ES-I3 (cell line): ENCODE results near the gene MRPL28.
"Not testable (repeated sequence)": the region's sequence is repeated elsewhere in the genome, so short reads cannot be mapped to it uniquely, and the experiment has no call there.

Experiments used
- H3K36me3 ChIP-seq: 2 replicates; pipeline ENCODE4 v1.6.1; 2013; ENCODE audit warnings: mild to moderate bottlenecking, low read length, control low read depth, moderate library complexity; ENCODE audit not compliant: insufficient read depth
- H3K4me1 ChIP-seq: 2 replicates; pipeline ENCODE4 v1.6.1; 2013; ENCODE audit warnings: mild to moderate bottlenecking, control low read depth, low read length; ENCODE audit not compliant: insufficient read depth
- H3K9ac ChIP-seq: 2 replicates; pipeline ENCODE4 v1.6.1; 2013; ENCODE audit warnings: low read depth, mild to moderate bottlenecking, low read length, moderate library complexity
- H3K9me3 ChIP-seq: 2 replicates; pipeline ENCODE4 v1.6.1; 2013; ENCODE audit warnings: mild to moderate bottlenecking, low read length, moderate library complexity; ENCODE audit not compliant: control insufficient read depth, insufficient read depth

MRPL28 gene

DNA sequence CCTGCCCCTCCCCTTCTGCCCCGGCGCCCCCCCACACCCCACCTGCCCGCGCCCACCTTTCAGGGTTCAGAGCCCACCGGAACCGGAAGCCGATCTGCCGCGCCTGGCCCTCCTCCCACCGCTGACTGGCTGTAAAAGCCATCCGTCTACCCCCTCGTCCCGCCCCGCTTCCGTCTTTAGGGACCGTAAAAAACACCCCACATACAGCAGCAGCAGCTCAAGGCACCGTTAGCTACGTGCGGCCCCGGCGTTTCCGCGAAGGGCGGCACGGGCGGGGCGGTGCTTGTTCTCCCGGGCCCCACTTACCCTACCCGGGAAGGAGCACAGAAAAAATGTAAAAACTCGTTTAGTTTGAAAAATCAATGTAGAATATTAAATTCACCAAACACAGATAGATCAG lies at the start of gene MRPL28:
MRPL28 (minus strand) TSS at position 96 of the 400 bp plus-strand sequence. CDS start 320 bp downstream, outside the sequence.
- Histone ChIP-seq H3K36me3 (peaks cover 19% of the 10 kb centered on the region), H3K9me3 (no peaks in the 10 kb centered on the region), H3K4me1 (no peaks in the 10 kb centered on the region), H3K9ac (peak within 1 kb of the TSS; percentile 52)

DNA sequence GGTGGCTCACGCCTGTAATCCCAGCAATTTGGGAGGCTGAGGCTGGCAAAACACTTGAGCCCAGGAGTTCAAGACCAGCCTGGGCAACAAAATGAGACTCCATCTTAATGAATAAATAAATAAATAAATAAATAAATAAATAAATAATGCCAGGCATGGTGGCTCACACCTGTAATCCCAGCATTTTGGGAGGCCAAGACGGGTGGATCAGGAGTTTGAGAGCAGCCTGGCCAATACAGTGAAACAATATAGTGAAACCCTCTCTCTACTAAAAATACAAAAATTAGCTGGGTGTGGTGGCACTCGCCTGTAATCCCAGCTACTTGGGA lies 44.8 kb upstream of the MRPL28 start:
- not testable (repeated sequence) for H3K36me3 ChIP-seq, H3K9me3 ChIP-seq, H3K4me1 ChIP-seq, H3K9ac ChIP-seq

GRCh38 chr16:414395-415169 lies 44.2 kb upstream of the MRPL28 start:
- Histone ChIP-seq H3K9me3 (no peaks in the 10 kb centered on the region), H3K4me1 (no peaks in the 10 kb centered on the region), H3K36me3 (0 out of 2 replicates have a peak, but pooled peaks cover 5% of the 10 kb centered on the region), H3K9ac (no peak overlapping the region)

- Histone ChIP-seq H3K9ac (no peak overlapping the region), H3K36me3 (0 out of 2 replicates have a peak, but pooled peaks cover 6% of the 10 kb centered on the region), H3K4me1 (no peaks in the 10 kb centered on the region), H3K9me3 (no peaks in the 10 kb centered on the region)
Measured at GRCh38 chr16:411576-412265, 41.4 kb upstream of the MRPL28 start.

GRCh38 chr16:410516-411178 lies 40.3 kb upstream of the MRPL28 start:
- H3K9ac ChIP-seq = no peak overlapping the region
- no peaks in the 10 kb centered on the region for H3K4me1 ChIP-seq
- H3K36me3 ChIP-seq = 0 out of 2 replicates have a peak, but pooled peaks cover 6% of the 10 kb centered on the region
- no peaks in the 10 kb centered on the region for H3K9me3 ChIP-seq

- H3K9me3 ChIP-seq = no peaks in the 10 kb centered on the region
- H3K9ac ChIP-seq = no peak overlapping the region
- H3K36me3 ChIP-seq = 0 out of 2 replicates have a peak, but pooled peaks cover 6% of the 10 kb centered on the region
- H3K4me1 ChIP-seq = no peaks in the 10 kb centered on the region
Measured at GRCh38 chr16:407253-407652, 36.9 kb upstream of the MRPL28 start.

- no peaks in the 10 kb centered on the region for H3K4me1 ChIP-seq
- no peak overlapping the region for H3K9ac ChIP-seq
- 0 out of 2 replicates have a peak, but pooled peaks cover 6% of the 10 kb centered on the region for H3K36me3 ChIP-seq
- no peaks in the 10 kb centered on the region for H3K9me3 ChIP-seq
Measured at GRCh38 chr16:405548-406506, 35.5 kb upstream of the MRPL28 start.

GRCh38 chr16:404971-405486 lies 34.7 kb upstream of the MRPL28 start:
- H3K4me1 ChIP-seq = peaks cover 5% of the 10 kb centered on the region; the same call in 1 of the 2 replicates
- H3K9me3 ChIP-seq = no peaks in the 10 kb centered on the region
- H3K9ac ChIP-seq = no peak overlapping the region
- H3K36me3 ChIP-seq = 0 out of 2 replicates have a peak, but pooled peaks cover 6% of the 10 kb centered on the region

GRCh38 chr16:401468-402348 lies 31.4 kb upstream of the MRPL28 start, which contains the start of gene DECR2:
Gene DECR2 (plus strand): TSS chr16:401885. CDS start chr16:401964, 79 bp downstream.
- Histone ChIP-seq H3K4me1 (peaks cover 9% of the 10 kb centered on the region; the same call in 1 of the 2 replicates), H3K9ac (peak within 1 kb of the TSS; percentile 95), H3K9me3 (no peaks in the 10 kb centered on the region), H3K36me3 (no peaks in the 10 kb centered on the region)

DNA sequence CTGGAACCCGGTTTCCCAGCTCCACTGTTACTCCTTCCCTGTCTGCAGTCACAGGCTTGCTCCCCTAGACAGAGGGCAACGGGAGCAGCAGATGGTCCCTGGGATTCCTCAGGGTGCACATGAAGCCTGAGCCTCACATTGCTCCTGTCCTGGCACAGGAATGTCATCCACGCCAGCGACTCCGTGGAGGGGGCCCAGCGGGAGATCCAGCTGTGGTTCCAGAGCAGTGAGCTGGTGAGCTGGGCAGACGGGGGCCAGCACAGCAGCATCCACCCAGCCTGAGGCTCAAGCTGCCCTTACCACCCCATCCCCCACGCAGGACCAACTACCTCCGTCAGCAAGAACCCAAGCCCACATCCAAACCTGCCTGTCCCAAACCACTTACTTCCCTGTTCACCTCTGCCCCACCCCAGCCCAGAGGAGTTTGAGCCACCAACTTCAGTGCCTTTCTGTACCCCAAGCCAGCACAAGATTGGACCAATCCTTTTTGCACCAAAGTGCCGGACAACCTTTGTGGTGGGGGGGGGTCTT lies 29.8 kb upstream of the MRPL28 start:
- peaks cover 15% of the 10 kb centered on the region; the same call in 1 of the 2 replicates for H3K4me1 ChIP-seq
- no peaks in the 10 kb centered on the region for H3K9me3 ChIP-seq
- peak overlapping the region; percentile 78; the same call in 1 of the 2 replicates for H3K9ac ChIP-seq
- H3K36me3 ChIP-seq = no peaks in the 10 kb centered on the region

- Histone ChIP-seq H3K9me3 (no peaks in the 10 kb centered on the region), H3K4me1 (peaks cover 15% of the 10 kb centered on the region; the same call in 1 of the 2 replicates), H3K9ac (no peak overlapping the region)
Measured at GRCh38 chr16:399340-400019, 29.1 kb upstream of the MRPL28 start.

More at GRCh38 chr16:399340-400019, 29.1 kb upstream of the MRPL28 start:
- H3K36me3 ChIP-seq = no peaks in the 10 kb centered on the region
